RCC 7860 (cell line): ENCODE measurements around the gene HOXA10.

Source experiments
- DNase-seq: peaks from one replicate; pipeline ENCODE4 v3.0.0-alpha.2; 2015; ENCODE audit warnings: low spot score
- FAIRE-seq: peaks from 2 replicates; lab custom pipeline; 2012; peaks lifted over from hg19 to GRCh38; lab: Jason Lieb, UNC

Gene HOXA10

GRCh38 chr7:27133409-27134231, 40.5 kb downstream of the HOXA10 start:
- DNase-seq, result peak; percentile 10
- no peak for FAIRE-seq

DNA sequence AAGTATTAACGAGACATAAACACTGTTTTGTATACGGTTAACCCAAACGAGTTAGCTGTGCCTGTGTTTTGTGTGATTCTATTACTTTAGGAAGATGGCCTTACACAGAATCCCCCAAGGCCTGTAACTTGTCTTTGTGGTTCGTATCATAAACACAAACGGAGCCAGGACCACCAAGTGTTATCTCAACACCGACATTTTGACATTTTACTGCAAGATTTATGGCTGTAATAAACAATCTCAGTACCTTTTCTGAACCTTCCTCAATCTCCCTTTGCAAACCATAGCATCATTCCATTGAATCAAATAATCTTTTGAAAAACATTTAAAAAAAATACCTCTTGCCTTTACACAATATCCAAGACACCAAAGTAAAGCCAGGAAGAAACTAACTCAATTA, 41.1 kb downstream of the HOXA10 start:
- no peak for FAIRE-seq
- peak; percentile 3 for DNase-seq

DNA sequence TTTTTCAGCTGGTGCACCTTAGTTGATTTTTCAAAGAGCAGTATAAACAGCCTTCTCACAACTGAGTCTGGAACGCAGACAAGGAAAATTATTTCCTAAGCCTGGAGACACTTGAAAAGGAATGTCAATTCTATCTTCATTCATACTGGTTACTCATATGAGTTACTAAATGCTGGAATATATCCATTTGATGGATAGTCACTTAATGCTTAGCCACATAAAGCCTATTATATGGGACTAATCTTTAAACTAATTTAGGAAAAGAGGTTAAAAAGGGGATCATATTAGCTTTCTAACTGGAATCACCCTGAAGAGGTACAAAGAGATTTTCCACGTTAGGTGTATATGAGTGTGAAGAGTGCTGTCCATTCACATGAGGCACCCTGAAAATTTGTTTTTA, 41.9 kb downstream of the HOXA10 start:
- DNase-seq, result peak; percentile 4
- peak; percentile 42 for FAIRE-seq

GRCh38 chr7:27131390-27131819, 42.7 kb downstream of the HOXA10 start:
- DNase-seq, result no peak
- no peak for FAIRE-seq

GRCh38 chr7:27130540-27131389, 43.4 kb downstream of the HOXA10 start, which contains the start of gene HOXA4:
TSS of gene HOXA4 (minus strand) at chr7:27130757. CDS start at chr7:27130733, 24 bp downstream.
- FAIRE-seq (no peak), DNase-seq (peak; percentile 82)

- FAIRE-seq (no peak), DNase-seq (peak; percentile 11)
Observed at GRCh38 chr7:27129729-27130539, 44.2 kb downstream of the HOXA10 start.

- DNase-seq (peak; percentile 39), FAIRE-seq (no peak)
Observed at GRCh38 chr7:27128776-27129728, 45.1 kb downstream of the HOXA10 start.

DNA sequence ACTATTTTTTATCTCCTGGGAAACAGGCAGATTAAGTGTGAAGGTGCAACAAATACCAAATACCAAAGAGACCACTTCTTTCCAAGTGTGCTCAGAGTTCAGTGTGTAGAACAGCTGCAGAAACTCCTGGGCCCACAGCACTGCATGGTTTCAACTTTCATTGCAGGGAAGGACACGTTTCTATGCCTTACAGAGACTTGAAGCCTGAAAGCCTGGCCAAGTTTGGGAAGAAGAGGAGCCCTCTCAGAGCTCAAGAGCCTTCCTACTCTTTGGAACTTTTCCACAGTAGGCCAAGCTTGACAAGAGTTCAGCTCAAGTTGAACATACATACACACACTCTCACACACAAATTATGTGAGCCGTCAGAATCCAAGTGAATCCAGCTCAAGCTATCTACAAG, 46.1 kb downstream of the HOXA10 start:
- no peak for DNase-seq

DNA sequence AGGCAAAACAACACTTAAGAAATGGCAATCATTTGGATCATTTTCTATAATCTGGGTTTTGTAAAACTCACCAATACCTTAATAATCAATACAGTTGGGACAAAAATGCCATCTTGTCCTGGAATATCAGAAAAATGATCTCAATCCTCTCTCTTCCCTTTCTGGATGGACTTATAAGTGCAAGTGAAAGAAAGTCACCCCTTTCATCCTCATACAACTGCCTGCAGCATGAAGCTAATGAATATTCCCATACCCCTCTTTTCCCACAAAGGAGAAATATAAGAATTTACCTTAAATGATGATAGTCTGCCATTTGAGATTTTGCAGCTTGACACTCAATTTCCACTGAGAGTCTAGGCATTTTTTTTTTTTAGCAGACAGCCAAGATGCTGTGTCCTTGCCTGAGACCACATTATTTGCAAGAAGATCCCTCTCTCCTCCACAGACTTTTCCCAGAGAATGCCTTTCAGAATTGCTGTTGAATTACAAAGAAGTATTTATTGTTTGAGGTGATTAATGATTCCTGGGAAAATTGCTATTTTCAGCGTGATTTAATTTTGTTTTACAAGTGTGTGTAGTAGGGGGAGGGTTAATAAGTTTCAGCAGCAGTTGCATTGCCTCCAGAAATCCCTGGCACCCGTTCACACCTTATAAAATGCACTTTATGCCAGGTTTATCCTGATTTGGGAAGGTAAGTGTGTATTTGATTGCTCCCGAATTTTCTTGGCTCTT, 47.4 kb downstream of the HOXA10 start:
- no peak for DNase-seq

More for the DNA sequence above, 46.1 kb downstream of the HOXA10 start:
- peak; percentile 49 for FAIRE-seq

DNA sequence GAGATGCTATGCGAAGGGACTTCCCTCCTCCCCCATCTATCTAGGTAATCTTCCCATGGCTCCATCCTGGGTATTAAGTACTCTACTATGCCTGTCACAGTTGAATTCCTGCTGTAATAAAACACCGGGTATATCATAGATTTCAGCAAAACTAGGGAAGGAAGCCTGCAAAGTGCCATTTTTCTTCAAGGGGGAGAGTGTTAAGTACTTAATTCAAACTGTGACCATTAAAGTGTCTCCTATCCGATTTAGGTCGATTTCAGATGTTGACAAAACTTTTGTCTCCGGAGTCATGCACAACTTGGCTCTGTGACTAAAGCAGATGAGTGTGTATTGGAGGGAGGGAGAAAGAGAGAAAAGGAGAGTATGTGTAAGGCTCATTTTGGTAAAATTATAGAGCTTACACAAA, 48.1 kb downstream of the HOXA10 start:
- peak; percentile 73 for DNase-seq
- peak; percentile 69 for FAIRE-seq

More for the DNA sequence above, 47.4 kb downstream of the HOXA10 start:
- no peak for FAIRE-seq

- FAIRE-seq (no peak), DNase-seq (no peak)
Observed at GRCh38 chr7:27124902-27125689, 49.0 kb downstream of the HOXA10 start.

DNA sequence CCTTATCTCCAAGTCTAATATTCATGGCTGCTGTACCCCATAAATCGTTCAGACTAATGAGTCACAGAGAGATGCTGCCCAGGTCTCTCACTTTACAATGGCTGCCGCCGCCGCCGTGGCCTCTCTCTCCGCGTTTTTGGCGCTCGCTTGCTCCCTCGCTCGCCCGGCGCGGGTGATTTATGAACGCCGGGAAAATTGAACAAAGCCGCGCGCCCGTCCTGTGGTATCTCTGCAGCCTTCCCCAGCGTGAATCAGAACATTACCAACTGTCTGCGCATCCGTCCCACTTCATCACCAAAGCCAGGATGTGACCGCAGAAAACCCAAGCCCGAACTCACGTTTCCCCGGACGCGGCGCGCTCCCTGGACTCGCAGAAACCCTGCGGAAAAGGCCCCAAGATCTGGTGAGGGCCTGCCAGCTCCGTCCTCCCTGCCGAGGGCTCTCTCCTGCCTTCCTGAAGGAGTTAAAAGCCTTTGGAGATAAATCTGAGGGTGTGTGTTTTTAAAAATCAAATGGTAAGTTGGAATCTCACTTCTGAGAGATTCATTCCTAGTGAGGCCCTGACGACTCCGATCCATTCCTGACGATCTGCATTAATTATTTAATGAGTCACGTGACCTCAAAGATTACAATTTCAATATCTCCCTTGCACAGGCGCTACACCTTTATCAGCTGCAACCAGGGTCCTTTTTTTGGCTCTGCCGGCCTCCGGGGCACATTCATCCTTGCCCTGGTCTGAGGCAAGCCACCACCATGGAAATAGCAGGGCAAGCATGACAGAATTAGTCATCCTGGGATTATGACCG, 49.8 kb downstream of the HOXA10 start:
- peak; percentile 89 for FAIRE-seq

GRCh38 chr7:27123477-27124053, 50.6 kb downstream of the HOXA10 start:
- no peak for DNase-seq
- FAIRE-seq, result no peak

More for the DNA sequence above, 49.8 kb downstream of the HOXA10 start:
- peak; percentile 95 for DNase-seq

- DNase-seq (peak; percentile 37), FAIRE-seq (no peak)
Observed at GRCh38 chr7:27123007-27123476, 51.1 kb downstream of the HOXA10 start.

DNA sequence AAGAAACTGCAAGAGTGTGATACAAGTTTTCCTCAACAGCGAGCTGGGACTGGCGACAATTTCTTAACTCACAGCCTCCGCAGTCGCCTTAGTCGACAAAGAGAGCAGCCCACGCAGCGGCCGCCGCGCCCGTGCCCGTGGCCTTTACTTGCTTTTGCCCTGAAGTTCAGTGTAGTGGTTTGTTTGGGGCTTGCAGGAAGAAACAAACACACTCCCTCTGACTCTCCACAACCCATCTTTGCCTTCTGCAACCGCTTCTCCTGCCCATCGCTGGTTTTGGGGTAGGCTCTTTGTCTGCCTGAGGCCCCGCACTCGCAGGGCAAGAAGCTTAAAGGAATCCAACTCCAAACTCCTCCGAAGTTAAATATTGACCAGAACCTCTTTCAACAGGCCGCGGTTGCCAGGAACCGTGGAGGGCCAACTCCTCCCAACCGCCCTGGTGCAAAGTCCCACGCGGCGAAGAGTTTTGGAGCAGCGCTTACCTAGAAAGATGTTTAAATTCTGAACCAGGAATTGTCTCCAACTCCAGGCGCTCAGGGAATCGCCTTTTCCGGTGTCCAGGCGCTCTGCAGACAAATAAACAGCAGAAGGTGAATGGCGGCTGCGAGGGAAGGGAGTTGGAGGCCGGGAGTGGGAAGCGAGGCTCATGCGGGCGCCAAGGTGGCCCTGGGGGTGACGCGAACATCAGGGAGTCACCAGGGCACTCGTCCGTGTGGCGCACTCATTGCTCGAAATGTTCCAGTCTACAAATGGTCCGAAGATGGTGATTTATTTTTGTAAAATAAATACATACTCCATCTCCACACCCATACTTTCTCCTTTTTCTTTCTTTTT, 51.8 kb downstream of the HOXA10 start:
- peak; percentile 88 for FAIRE-seq

GRCh38 chr7:27121684-27122076, 52.4 kb downstream of the HOXA10 start:
- DNase-seq, result no peak
- FAIRE-seq, result peak; percentile 70

More for the DNA sequence above, 51.8 kb downstream of the HOXA10 start:
- peak; percentile 80 for DNase-seq
